ENCODE measurements around the gene CST5.

DNA sequence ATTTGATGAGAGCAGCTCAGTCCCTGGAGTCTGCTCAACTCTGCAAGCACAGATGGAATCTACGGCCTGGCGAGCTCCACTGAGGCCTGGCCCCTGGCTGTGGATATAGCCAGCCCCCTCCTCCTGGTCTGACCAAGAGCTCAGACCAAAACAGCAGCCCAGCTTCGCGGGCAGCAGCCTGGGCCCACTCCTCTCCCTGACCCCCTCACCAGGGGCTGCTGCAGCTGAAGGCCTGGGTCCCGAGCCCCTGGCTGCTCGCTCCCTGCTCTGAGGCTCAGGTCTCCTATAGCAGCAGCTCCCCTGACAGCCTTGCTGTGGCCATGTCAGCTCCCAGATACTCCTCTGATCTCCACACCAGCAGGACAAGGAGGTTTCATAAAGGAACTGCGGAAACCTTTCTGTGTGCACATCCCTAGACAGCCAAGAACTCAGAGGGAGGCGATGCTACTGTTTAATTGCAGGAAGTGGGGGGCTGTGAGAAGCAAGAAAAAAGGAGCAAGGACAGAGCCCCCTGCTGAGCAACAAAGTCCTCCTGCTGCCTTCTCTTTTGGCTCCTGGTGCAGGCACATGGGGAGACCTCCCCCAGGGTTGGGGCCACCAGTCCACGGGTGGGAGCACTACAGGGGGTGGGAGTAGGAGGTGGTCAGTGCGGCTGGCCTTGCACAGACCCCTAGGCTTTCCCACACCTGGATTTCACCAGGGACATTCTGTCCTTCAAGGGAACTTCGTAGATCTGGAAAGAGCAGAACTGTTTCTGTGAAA lies 38.7 kb upstream of the CST5 start:
- TF ChIP-seq, protein P1, sequence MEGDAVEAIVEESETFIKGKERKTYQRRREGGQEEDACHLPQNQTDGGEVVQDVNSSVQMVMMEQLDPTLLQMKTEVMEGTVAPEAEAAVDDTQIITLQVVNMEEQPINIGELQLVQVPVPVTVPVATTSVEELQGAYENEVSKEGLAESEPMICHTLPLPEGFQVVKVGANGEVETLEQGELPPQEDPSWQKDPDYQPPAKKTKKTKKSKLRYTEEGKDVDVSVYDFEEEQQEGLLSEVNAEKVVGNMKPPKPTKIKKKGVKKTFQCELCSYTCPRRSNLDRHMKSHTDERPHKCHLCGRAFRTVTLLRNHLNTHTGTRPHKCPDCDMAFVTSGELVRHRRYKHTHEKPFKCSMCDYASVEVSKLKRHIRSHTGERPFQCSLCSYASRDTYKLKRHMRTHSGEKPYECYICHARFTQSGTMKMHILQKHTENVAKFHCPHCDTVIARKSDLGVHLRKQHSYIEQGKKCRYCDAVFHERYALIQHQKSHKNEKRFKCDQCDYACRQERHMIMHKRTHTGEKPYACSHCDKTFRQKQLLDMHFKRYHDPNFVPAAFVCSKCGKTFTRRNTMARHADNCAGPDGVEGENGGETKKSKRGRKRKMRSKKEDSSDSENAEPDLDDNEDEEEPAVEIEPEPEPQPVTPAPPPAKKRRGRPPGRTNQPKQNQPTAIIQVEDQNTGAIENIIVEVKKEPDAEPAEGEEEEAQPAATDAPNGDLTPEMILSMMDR (IDR thresholded peaks at IDR 0.05; ENCODE audit: poor library complexity, severe bottlenecking) = no peak
- TF ChIP-seq EZH2 (IDR thresholded peaks at IDR 0.05; ENCODE audit: borderline replicate concordance, insufficient read depth, low read length, poor library complexity, severe bottlenecking) (no peak), POLR2AphosphoS5 (IDR thresholded peaks at IDR 0.05) (no peak), EP300 (conservative IDR thresholded peaks at IDR 0.05; ENCODE audit: poor library complexity, severe bottlenecking) (no peak), TAF1 (IDR thresholded peaks at IDR 0.05; ENCODE audit: low read depth) (no peak), RAD21 (conservative IDR thresholded peaks at IDR 0.05) (no peak)
- TF ChIP-seq, protein P2, sequence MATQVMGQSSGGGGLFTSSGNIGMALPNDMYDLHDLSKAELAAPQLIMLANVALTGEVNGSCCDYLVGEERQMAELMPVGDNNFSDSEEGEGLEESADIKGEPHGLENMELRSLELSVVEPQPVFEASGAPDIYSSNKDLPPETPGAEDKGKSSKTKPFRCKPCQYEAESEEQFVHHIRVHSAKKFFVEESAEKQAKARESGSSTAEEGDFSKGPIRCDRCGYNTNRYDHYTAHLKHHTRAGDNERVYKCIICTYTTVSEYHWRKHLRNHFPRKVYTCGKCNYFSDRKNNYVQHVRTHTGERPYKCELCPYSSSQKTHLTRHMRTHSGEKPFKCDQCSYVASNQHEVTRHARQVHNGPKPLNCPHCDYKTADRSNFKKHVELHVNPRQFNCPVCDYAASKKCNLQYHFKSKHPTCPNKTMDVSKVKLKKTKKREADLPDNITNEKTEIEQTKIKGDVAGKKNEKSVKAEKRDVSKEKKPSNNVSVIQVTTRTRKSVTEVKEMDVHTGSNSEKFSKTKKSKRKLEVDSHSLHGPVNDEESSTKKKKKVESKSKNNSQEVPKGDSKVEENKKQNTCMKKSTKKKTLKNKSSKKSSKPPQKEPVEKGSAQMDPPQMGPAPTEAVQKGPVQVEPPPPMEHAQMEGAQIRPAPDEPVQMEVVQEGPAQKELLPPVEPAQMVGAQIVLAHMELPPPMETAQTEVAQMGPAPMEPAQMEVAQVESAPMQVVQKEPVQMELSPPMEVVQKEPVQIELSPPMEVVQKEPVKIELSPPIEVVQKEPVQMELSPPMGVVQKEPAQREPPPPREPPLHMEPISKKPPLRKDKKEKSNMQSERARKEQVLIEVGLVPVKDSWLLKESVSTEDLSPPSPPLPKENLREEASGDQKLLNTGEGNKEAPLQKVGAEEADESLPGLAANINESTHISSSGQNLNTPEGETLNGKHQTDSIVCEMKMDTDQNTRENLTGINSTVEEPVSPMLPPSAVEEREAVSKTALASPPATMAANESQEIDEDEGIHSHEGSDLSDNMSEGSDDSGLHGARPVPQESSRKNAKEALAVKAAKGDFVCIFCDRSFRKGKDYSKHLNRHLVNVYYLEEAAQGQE (IDR thresholded peaks at IDR 0.05; ENCODE audit: borderline replicate concordance) = no peak
